T-cell (primary cell): ENCODE data around the gene MSANTD2. TPM values are rescaled to one million over a fixed set of nuclear protein-coding genes. Genes with fewer than 3 reads are reported as not detected.
A peak's percentile ranks its signal among the peaks of the same experiment; 100 is the strongest.

ENCODE experiments used
- ATAC-seq, 4 experiments: fragments of 200-7000 bp in 3 of 4; fragments of 150-1000 bp in 1 of 4; cut with Tn5 transposase; replicated peaks in 1 of 4; 1 replicate in 3 of 4; 2 replicates in 1 of 4; pipeline ENCODE4 v1.10.0; 2021; ENCODE audit warnings: moderate library complexity in 3 of 4, mild to moderate bottlenecking in 2 of 4, moderate number of reproducible peaks in 1 of 4
- CTCF ChIA-PET, 2 donors: fragments of 300-600 bp; sonication (Branson Sonifier 250); formaldehyde crosslinking; loops; one replicate each; lab custom pipeline; 2022; ENCODE audit warnings: antibody characterized with exemption in 2 of 2; lab: Charles Lee
- POLR2A ChIA-PET, 2 donors: fragments of 300-600 bp; sonication (Branson Sonifier 250); formaldehyde crosslinking; loops; one replicate each; lab custom pipeline; 2022; ENCODE audit warnings: antibody characterized with exemption in 2 of 2; lab: Charles Lee
- DNase-seq, 35 experiments: peaks; one replicate each; pipeline versions ENCODE4 v3.0.0 to v3.0.0-alpha.2; 2013 to 2023
- H3K27ac ChIP-seq: one replicate; pipeline ENCODE4 v1.5.1; 2013; ENCODE audit warnings: low read length
- H3K27me3 ChIP-seq, 2 experiments: replicated peaks in 1 of 2; 1 replicate in 1 of 2; 2 replicates in 1 of 2; pipeline versions ENCODE4 v1.6.1 to v1.7.0; 2013; ENCODE audit warnings: low read length in 1 of 2, mixed read lengths in 1 of 2; ENCODE audit not compliant: control insufficient read depth in 2 of 2, insufficient read depth in 2 of 2; ENCODE audit errors: extremely low read depth in 1 of 2
- H3K36me3 ChIP-seq, 2 donors: 1 replicate in 1 of 2; 2 replicates in 1 of 2; pipeline versions ENCODE4 v1.6.1 to v1.7.0; 2013; ENCODE audit warnings: low read length in 1 of 2; ENCODE audit not compliant: control insufficient read depth in 2 of 2, insufficient read depth in 1 of 2; ENCODE audit errors: extremely low read depth in 1 of 2
- H3K4me1 ChIP-seq, 2 experiments: 1 replicate in 1 of 2; 2 replicates in 1 of 2; pipeline versions ENCODE4 v1.6.1 to v1.7.0; 2013; ENCODE audit warnings: low read length in 2 of 2, mixed read lengths in 1 of 2; ENCODE audit not compliant: insufficient read depth in 2 of 2, control insufficient read depth in 1 of 2; ENCODE audit errors: extremely low read depth in 1 of 2
- H3K4me3 ChIP-seq, 2 donors: 1 replicate in 1 of 2; 2 replicates in 1 of 2; pipeline versions ENCODE4 v1.5.1 to v1.7.0; 2013; ENCODE audit warnings: mild to moderate bottlenecking in 2 of 2, low read length in 1 of 2, moderate library complexity in 1 of 2; ENCODE audit not compliant: control insufficient read depth in 1 of 2; ENCODE audit errors: extremely low read depth in 1 of 2
- H3K9me3 ChIP-seq: 2 replicates; pipeline ENCODE4 v1.7.0; 2013
- H3K27ac Mint-ChIP-seq, 2 donors: one replicate each; pipeline ENCODE4 v1.8.0; 2020 to 2021; ENCODE audit warnings: mild to moderate bottlenecking in 2 of 2, mixed read lengths in 2 of 2
- H3K27me3 Mint-ChIP-seq, 2 donors: one replicate each; pipeline ENCODE4 v1.8.0; 2021 to 2022; ENCODE audit warnings: mixed read lengths in 2 of 2
- H3K36me3 Mint-ChIP-seq: one replicate; pipeline ENCODE4 v1.8.0; 2021; ENCODE audit warnings: mixed read lengths
- H3K4me1 Mint-ChIP-seq, 3 donors: one replicate each; pipeline ENCODE4 v1.8.0; 2020 to 2022; ENCODE audit warnings: mixed read lengths in 3 of 3, mild to moderate bottlenecking in 1 of 3
- H3K4me3 Mint-ChIP-seq, 3 donors: one replicate each; pipeline ENCODE4 v1.8.0; 2020 to 2022; ENCODE audit warnings: mild to moderate bottlenecking in 3 of 3, mixed read lengths in 3 of 3, moderate library complexity in 3 of 3
- H3K9me3 Mint-ChIP-seq, 3 donors: one replicate each; pipeline ENCODE4 v1.8.0; 2020 to 2022; ENCODE audit warnings: mixed read lengths in 3 of 3
- WGBS: methylation state at CpG from one replicate; pipeline ENCODE4 v1.1.5; 2013; ENCODE audit warnings: missing lambda C conversion rate; ENCODE audit not compliant: insufficient coverage; 5-methylcytosine and 5-hydroxymethylcytosine counted together
- total RNA-seq, 35 experiments: library from RNA in 6 of 35; stranded (reverse) in 6 of 35; fragments of 120-200 nt in 1 of 35; gene quantifications; one replicate each; pipeline versions ENCODE4 v1.2.1 to v1.2.4 and lab custom pipeline; 2013 to 2026

The MSANTD2 gene
- total RNA-seq, 5 donors from 2014 or later (not counting 1 experiment from before 2014, with no cell fraction given): 10.1 to 25.2 (median 19.9) TPM

- WGBS: 69% methylated on average over 3 of the region's 10 CpGs
- no peak overlapping the region for H3K4me3 Mint-ChIP-seq
Measured at GRCh38 chr11:124811399-124812125, 11.4 kb upstream of the MSANTD2 start.

GRCh38 chr11:124807660-124808270 lies 7.6 kb upstream of the MSANTD2 start:
- H3K4me1 Mint-ChIP-seq: no peaks in the 10 kb centered on the region
- no peaks in the 10 kb centered on the region for H3K9me3 Mint-ChIP-seq
- 58% methylated on average over 2 of the region's 6 CpGs for WGBS
- H3K27ac Mint-ChIP-seq: no peak overlapping the region
- Histone ChIP-seq H3K9me3 (no peaks in the 10 kb centered on the region), H3K27ac (no peak overlapping the region), H3K27me3 (peaks cover 0 to 11% of the 10 kb centered on the region in 2 experiments), H3K4me3 (no peak overlapping the region), H3K4me1 (no peaks in the 10 kb centered on the region), H3K36me3 (no peaks in the 10 kb centered on the region)
- ChIA-PET CTCF (no interaction called here), POLR2A (no interaction called here)
- no peak overlapping the region for H3K4me3 Mint-ChIP-seq
- peaks cover 2 to 11% of the 10 kb centered on the region in 2 donors for H3K27me3 Mint-ChIP-seq
- ATAC-seq (no peak), DNase-seq (no peak)
- H3K36me3 Mint-ChIP-seq: peaks cover 29% of the 10 kb centered on the region

More at GRCh38 chr11:124811399-124812125, 11.4 kb upstream of the MSANTD2 start:
- H3K27ac Mint-ChIP-seq: no peak overlapping the region
- peaks cover 14% of the 10 kb centered on the region for H3K36me3 Mint-ChIP-seq
- peaks cover 19 to 29% of the 10 kb centered on the region in 2 donors for H3K27me3 Mint-ChIP-seq
- no peaks in the 10 kb centered on the region for H3K9me3 Mint-ChIP-seq
- POLR2A ChIA-PET: no interaction called here
- no peak for DNase-seq
- Histone ChIP-seq H3K27me3 (peaks cover 0 to 17% of the 10 kb centered on the region in 2 experiments), H3K36me3 (no peaks in the 10 kb centered on the region), H3K4me3 (no peak overlapping the region), H3K27ac (no peak overlapping the region), H3K9me3 (no peaks in the 10 kb centered on the region), H3K4me1 (no peaks in the 10 kb centered on the region)
- CTCF ChIA-PET: no interaction called here
- no peak for ATAC-seq
- no peaks in the 10 kb centered on the region for H3K4me1 Mint-ChIP-seq

DNA sequence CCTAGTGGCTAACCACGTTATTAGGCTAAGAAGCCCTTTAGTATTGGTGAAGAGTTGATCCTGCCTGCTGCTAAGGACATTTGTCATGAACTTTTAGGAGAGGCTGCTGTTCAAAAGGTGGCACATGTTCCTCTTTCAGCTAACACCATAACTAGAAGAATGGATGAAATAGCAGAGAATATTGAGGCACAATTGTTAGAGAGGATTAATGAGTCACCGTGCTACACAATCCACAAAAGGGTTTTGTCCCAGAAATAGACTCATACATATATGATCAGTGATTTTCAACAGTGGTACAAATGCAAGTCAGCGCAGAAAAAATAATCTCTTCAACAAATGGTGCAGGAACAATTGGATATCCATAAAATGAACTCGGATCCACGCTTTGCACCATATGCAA lies 7.0 kb upstream of the MSANTD2 start:
- no peaks in the 10 kb centered on the region for H3K9me3 ChIP-seq
- H3K4me1 ChIP-seq: no peaks in the 10 kb centered on the region
- no peaks in the 10 kb centered on the region for H3K36me3 ChIP-seq
- Mint-ChIP-seq H3K36me3 (peaks cover 29% of the 10 kb centered on the region), H3K4me1 (no peaks in the 10 kb centered on the region), H3K4me3 (no peak overlapping the region), H3K27me3 (peaks cover under 1 to 8% of the 10 kb centered on the region in 2 donors), H3K9me3 (no peaks in the 10 kb centered on the region), H3K27ac (no peak overlapping the region)
- WGBS: no CpG with 5 or more reads among the region's 5 CpGs
- CTCF ChIA-PET: interaction anchor here (0.6 to 0.9 kb wide), 3 partner anchors 18 to 136 kb away, joined by 3 to 5 read pairs (median 4); no protein-coding TSS in a partner anchor
- DNase-seq: no peak
- POLR2A ChIA-PET: no interaction called here
- H3K4me3 ChIP-seq: no peak overlapping the region
- ATAC-seq: no peak
- no peak overlapping the region for H3K27ac ChIP-seq
- peaks cover 0 to 11% of the 10 kb centered on the region in 2 experiments for H3K27me3 ChIP-seq

GRCh38 chr11:124804884-124805283 lies 4.7 kb upstream of the MSANTD2 start:
- peaks cover 0 to 11% (median 10%) of the 10 kb centered on the region in 3 donors for H3K4me1 Mint-ChIP-seq
- Histone ChIP-seq H3K9me3 (no peaks in the 10 kb centered on the region), H3K36me3 (no peaks in the 10 kb centered on the region), H3K27me3 (peaks cover 0 to 5% of the 10 kb centered on the region in 2 experiments), H3K4me3 (no peak overlapping the region), H3K4me1 (peaks cover 3 to 4% of the 10 kb centered on the region in 2 experiments), H3K27ac (no peak overlapping the region)
- no peak overlapping the region for H3K4me3 Mint-ChIP-seq
- ChIA-PET CTCF (interaction anchor here (0.5 to 2.1 kb wide), 3 partner anchors 11 to 33 kb away, joined by 5 to 11 read pairs (median 5); no protein-coding TSS in a partner anchor), POLR2A (interaction anchor here in 1 of 2 donors (0.6 kb wide), 1 partner anchor 19 kb away, joined by 8 read pairs; no protein-coding TSS in a partner anchor)
- no peak overlapping the region for H3K27ac Mint-ChIP-seq
- no peak for DNase-seq
- no peak for ATAC-seq
- H3K9me3 Mint-ChIP-seq: no peaks in the 10 kb centered on the region
- WGBS: no CpG with 5 or more reads among the region's 3 CpGs
- H3K36me3 Mint-ChIP-seq: peaks cover 29% of the 10 kb centered on the region
- H3K27me3 Mint-ChIP-seq: no peaks in the 10 kb centered on the region

- Mint-ChIP-seq H3K36me3 (peaks cover 17% of the 10 kb centered on the region), H3K4me3 (peak overlapping the region; percentile 28 to 93 (median 50)), H3K27me3 (no peaks in the 10 kb centered on the region), H3K27ac (no peak overlapping the region), H3K4me1 (peaks cover 18 to 30% (median 28%) of the 10 kb centered on the region in 3 donors), H3K9me3 (no peaks in the 10 kb centered on the region)
- H3K9me3 ChIP-seq: no peaks in the 10 kb centered on the region
- CTCF ChIA-PET: interaction anchor here (0.5 to 1.6 kb wide), 6 partner anchors 35 to 160 kb away, joined by 3 to 11 read pairs (median 5); no protein-coding TSS in a partner anchor
- 67% methylated on average over 1 of the region's 8 CpGs for WGBS
- H3K4me1 ChIP-seq: peaks cover 11% of the 10 kb centered on the region in 2 experiments
- H3K27ac ChIP-seq: no peak overlapping the region
- ATAC-seq (no peak), DNase-seq (no peak)
- H3K27me3 ChIP-seq: no peaks in the 10 kb centered on the region
- H3K36me3 ChIP-seq: no peaks in the 10 kb centered on the region
- H3K4me3 ChIP-seq: no peak overlapping the region
- POLR2A ChIA-PET: interaction anchor here in 1 of 2 donors (0.6 kb wide), 2 partner anchors 74 to 1518 kb away, joined by 3 read pairs; no protein-coding TSS in a partner anchor
Measured at GRCh38 chr11:124801636-124802312, 1.6 kb upstream of the MSANTD2 start.

- H3K27me3 ChIP-seq: no peaks in the 10 kb centered on the region
- Mint-ChIP-seq H3K4me3 (peak overlapping the region; percentile 82 to 93 (median 85)), H3K27ac (peak overlapping the region; percentile 87 to 90), H3K27me3 (no peaks in the 10 kb centered on the region), H3K4me1 (peaks cover 18 to 30% (median 28%) of the 10 kb centered on the region in 3 donors), H3K9me3 (no peaks in the 10 kb centered on the region), H3K36me3 (peaks cover 12% of the 10 kb centered on the region)
- H3K4me1 ChIP-seq: peaks cover 11% of the 10 kb centered on the region in 2 experiments
- no CpG with 5 or more reads among the region's 8 CpGs for WGBS
- ATAC-seq (no peak), DNase-seq (no peak)
- H3K27ac ChIP-seq: peak overlapping the region; percentile 98
- H3K36me3 ChIP-seq: no peaks in the 10 kb centered on the region
- ChIA-PET CTCF (interaction anchor here (0.8 to 1.6 kb wide), 7 partner anchors 35 to 158 kb away, joined by 3 to 11 read pairs (median 5); no protein-coding TSS in a partner anchor), POLR2A (no interaction called here)
- H3K9me3 ChIP-seq: no peaks in the 10 kb centered on the region
- peak overlapping the region; percentile 52 to 94 for H3K4me3 ChIP-seq
Measured at GRCh38 chr11:124801014-124801413, 808 bp upstream of the MSANTD2 start.
